Measurements from ENCODE around the gene ETNK2. TPM values are rescaled to one million over a fixed set of nuclear protein-coding genes. Genes with fewer than 3 reads are reported as not detected.

The ETNK2 gene
- polyA plus RNA-seq, 1 donor from 2014 or later, result 1.5 TPM

- Mint-ChIP-seq H3K9me3 (peaks cover 0 to 1% (median under 1%) of the 10 kb centered on the region in 3 donors), H3K27ac (no peak overlapping the region), H3K36me3 (peaks cover 1% of the 10 kb centered on the region), H3K4me1 (peaks cover 0 to 2% (median 0%) of the 10 kb centered on the region in 3 donors), H3K27me3 (peaks cover 20% of the 10 kb centered on the region), H3K4me3 (no peak overlapping the region)
Measured at GRCh38 chr1:204162494-204163074, 10.7 kb upstream of the ETNK2 start.

- Mint-ChIP-seq H3K4me1 (peaks cover 0 to 2% (median 0%) of the 10 kb centered on the region in 3 donors), H3K27ac (no peak overlapping the region), H3K9me3 (peaks cover 0 to 1% (median 0%) of the 10 kb centered on the region in 3 donors), H3K4me3 (no peak overlapping the region), H3K27me3 (peaks cover 20% of the 10 kb centered on the region), H3K36me3 (peaks cover 1% of the 10 kb centered on the region)
Measured at GRCh38 chr1:204161609-204162493, 10.0 kb upstream of the ETNK2 start.

GRCh38 chr1:204157962-204158361 lies 6.1 kb upstream of the ETNK2 start:
- H3K36me3 Mint-ChIP-seq, result peaks cover 2% of the 10 kb centered on the region
- no peak overlapping the region for H3K27ac Mint-ChIP-seq
- peaks cover 27% of the 10 kb centered on the region for H3K27me3 Mint-ChIP-seq
- H3K9me3 Mint-ChIP-seq, result no peaks in the 10 kb centered on the region
- peak overlapping the region in 1 of 4 donors; percentile 6 for H3K4me3 Mint-ChIP-seq
- peaks cover 0 to 2% (median 0%) of the 10 kb centered on the region in 3 donors for H3K4me1 Mint-ChIP-seq

GRCh38 chr1:204155881-204156280 lies 4.0 kb upstream of the ETNK2 start:
- Mint-ChIP-seq H3K4me1 (peaks cover 0 to 2% (median 0%) of the 10 kb centered on the region in 3 donors), H3K27me3 (peaks cover 31% of the 10 kb centered on the region), H3K4me3 (no peak overlapping the region), H3K36me3 (peaks cover 2% of the 10 kb centered on the region), H3K27ac (no peak overlapping the region), H3K9me3 (no peaks in the 10 kb centered on the region)

- H3K36me3 Mint-ChIP-seq, result peaks cover 2% of the 10 kb centered on the region
- peaks cover 27% of the 10 kb centered on the region for H3K27me3 Mint-ChIP-seq
- H3K4me3 Mint-ChIP-seq, result peak overlapping the region in 1 of 4 donors; percentile 8
- H3K27ac Mint-ChIP-seq, result no peak overlapping the region
- peaks cover 0 to 2% (median 0%) of the 10 kb centered on the region in 3 donors for H3K4me1 Mint-ChIP-seq
- H3K9me3 Mint-ChIP-seq, result no peaks in the 10 kb centered on the region
Measured at GRCh38 chr1:204154568-204155255, 2.9 kb upstream of the ETNK2 start.

- no peaks in the 10 kb centered on the region for H3K9me3 Mint-ChIP-seq
- peaks cover 0 to 4% (median 0%) of the 10 kb centered on the region in 3 donors for H3K4me1 Mint-ChIP-seq
- peaks cover 26% of the 10 kb centered on the region for H3K27me3 Mint-ChIP-seq
- peaks cover 2% of the 10 kb centered on the region for H3K36me3 Mint-ChIP-seq
- H3K27ac Mint-ChIP-seq, result no peak overlapping the region
- peak overlapping the region in 2 of 4 donors; percentile 8 to 44 for H3K4me3 Mint-ChIP-seq
Measured at GRCh38 chr1:204153667-204154066, 1.8 kb upstream of the ETNK2 start.

GRCh38 chr1:204152310-204153044 lies 633 bp upstream of the ETNK2 start:
- H3K4me1 Mint-ChIP-seq, result peaks cover 0 to 4% (median 0%) of the 10 kb centered on the region in 3 donors
- peak overlapping the region; percentile 70 to 89 (median 80) for H3K4me3 Mint-ChIP-seq
- peak overlapping the region in 1 of 3 donors; percentile 52 for H3K27ac Mint-ChIP-seq
- no peaks in the 10 kb centered on the region for H3K9me3 Mint-ChIP-seq
- H3K27me3 Mint-ChIP-seq, result peaks cover 26% of the 10 kb centered on the region
- peaks cover 2% of the 10 kb centered on the region for H3K36me3 Mint-ChIP-seq

- Mint-ChIP-seq H3K9me3 (no peaks in the 10 kb centered on the region), H3K4me3 (peak overlapping the region; percentile 68 to 94 (median 72)), H3K27ac (no peak overlapping the region), H3K36me3 (peaks cover 2% of the 10 kb centered on the region), H3K27me3 (peaks cover 24% of the 10 kb centered on the region), H3K4me1 (peaks cover 0 to 4% (median 0%) of the 10 kb centered on the region in 3 donors)
Measured at GRCh38 chr1:204150702-204151551, 917 bp downstream of the ETNK2 start.

GRCh38 chr1:204149635-204150565 lies 1.9 kb downstream of the ETNK2 start:
- Mint-ChIP-seq H3K27ac (no peak overlapping the region), H3K4me3 (peak overlapping the region in 3 of 4 donors; percentile 43 to 73 (median 71)), H3K27me3 (peaks cover 20% of the 10 kb centered on the region), H3K9me3 (no peaks in the 10 kb centered on the region), H3K36me3 (no peaks in the 10 kb centered on the region), H3K4me1 (peaks cover 0 to 4% (median 0%) of the 10 kb centered on the region in 3 donors)

- H3K4me1 Mint-ChIP-seq, result peaks cover 0 to 4% (median 0%) of the 10 kb centered on the region in 3 donors
- peaks cover 16% of the 10 kb centered on the region for H3K27me3 Mint-ChIP-seq
- H3K27ac Mint-ChIP-seq, result no peak overlapping the region
- no peaks in the 10 kb centered on the region for H3K36me3 Mint-ChIP-seq
- H3K4me3 Mint-ChIP-seq, result peak overlapping the region in 3 of 4 donors; percentile 1 to 73 (median 35)
- no peaks in the 10 kb centered on the region for H3K9me3 Mint-ChIP-seq
Measured at GRCh38 chr1:204149107-204149506, 2.7 kb downstream of the ETNK2 start.

GRCh38 chr1:204147406-204148383 lies 4.1 kb downstream of the ETNK2 start:
- no peaks in the 10 kb centered on the region for H3K36me3 Mint-ChIP-seq
- H3K4me1 Mint-ChIP-seq, result peaks cover 0 to 2% (median 0%) of the 10 kb centered on the region in 3 donors
- H3K9me3 Mint-ChIP-seq, result no peaks in the 10 kb centered on the region
- H3K27ac Mint-ChIP-seq, result no peak overlapping the region
- H3K4me3 Mint-ChIP-seq, result peak overlapping the region in 2 of 4 donors; percentile 2 to 10
- peaks cover 6% of the 10 kb centered on the region for H3K27me3 Mint-ChIP-seq

GRCh38 chr1:204146965-204147364 lies 4.9 kb downstream of the ETNK2 start:
- no peaks in the 10 kb centered on the region for H3K9me3 Mint-ChIP-seq
- H3K4me1 Mint-ChIP-seq, result peaks cover 0 to 2% (median 0%) of the 10 kb centered on the region in 3 donors
- H3K27ac Mint-ChIP-seq, result no peak overlapping the region
- no peak overlapping the region for H3K4me3 Mint-ChIP-seq
- H3K27me3 Mint-ChIP-seq, result peaks cover 4% of the 10 kb centered on the region
- H3K36me3 Mint-ChIP-seq, result no peaks in the 10 kb centered on the region
